Ishikawa (cell line): ENCODE data around the gene ECSIT.

Experiments
- CEBPB ChIP-seq: IDR thresholded peaks from 2 replicates; pipeline ENCODE4 v1.6.1; 2012
- CREB1 ChIP-seq: IDR thresholded peaks from 2 replicates; pipeline ENCODE4 v1.6.1; 2012; ENCODE audit warnings: low read depth
- EGR1 ChIP-seq: IDR thresholded peaks from 2 replicates; pipeline ENCODE4 v1.6.1; 2012
- EP300 ChIP-seq: IDR thresholded peaks from 2 replicates; pipeline ENCODE4 v1.6.1; 2012; ENCODE audit warnings: borderline replicate concordance
- FOXM1 ChIP-seq: IDR thresholded peaks from 2 replicates; pipeline ENCODE4 v1.6.1; 2012; ENCODE audit warnings: low read depth, borderline replicate concordance
- NFIC ChIP-seq: IDR thresholded peaks from 2 replicates; pipeline ENCODE4 v1.6.1; 2012
- RAD21 ChIP-seq: IDR thresholded peaks from 2 replicates; pipeline ENCODE4 v1.6.1; 2012; ENCODE audit warnings: low read depth
- TAF1 ChIP-seq: IDR thresholded peaks from 2 replicates; pipeline ENCODE4 v1.6.1; 2012; ENCODE audit warnings: low read depth, mild to moderate bottlenecking
- TCF12 ChIP-seq: IDR thresholded peaks from 2 replicates; pipeline ENCODE4 v1.6.1; 2012; ENCODE audit warnings: low read depth
- TEAD4 ChIP-seq: IDR thresholded peaks from 2 replicates; pipeline ENCODE4 v1.6.1; 2012
- YY1 ChIP-seq: IDR thresholded peaks from 2 replicates; pipeline ENCODE4 v1.6.1; 2012; ENCODE audit warnings: low read depth
- ZBTB7A ChIP-seq: IDR thresholded peaks from 2 replicates; pipeline ENCODE4 v1.6.1; 2012; ENCODE audit warnings: low read depth
- TF ChIP-seq, protein P1 (sequence below): IDR thresholded peaks from 2 replicates; pipeline ENCODE4 v1.6.1; 2012; ENCODE audit warnings: low read depth, mild to moderate bottlenecking
- TF ChIP-seq, protein P2 (sequence below): IDR thresholded peaks from 2 replicates; pipeline ENCODE4 v1.6.1; 2012
- TF ChIP-seq, protein P3 (sequence below): IDR thresholded peaks from 2 replicates; pipeline ENCODE4 v1.6.1; 2012

The ECSIT gene

DNA sequence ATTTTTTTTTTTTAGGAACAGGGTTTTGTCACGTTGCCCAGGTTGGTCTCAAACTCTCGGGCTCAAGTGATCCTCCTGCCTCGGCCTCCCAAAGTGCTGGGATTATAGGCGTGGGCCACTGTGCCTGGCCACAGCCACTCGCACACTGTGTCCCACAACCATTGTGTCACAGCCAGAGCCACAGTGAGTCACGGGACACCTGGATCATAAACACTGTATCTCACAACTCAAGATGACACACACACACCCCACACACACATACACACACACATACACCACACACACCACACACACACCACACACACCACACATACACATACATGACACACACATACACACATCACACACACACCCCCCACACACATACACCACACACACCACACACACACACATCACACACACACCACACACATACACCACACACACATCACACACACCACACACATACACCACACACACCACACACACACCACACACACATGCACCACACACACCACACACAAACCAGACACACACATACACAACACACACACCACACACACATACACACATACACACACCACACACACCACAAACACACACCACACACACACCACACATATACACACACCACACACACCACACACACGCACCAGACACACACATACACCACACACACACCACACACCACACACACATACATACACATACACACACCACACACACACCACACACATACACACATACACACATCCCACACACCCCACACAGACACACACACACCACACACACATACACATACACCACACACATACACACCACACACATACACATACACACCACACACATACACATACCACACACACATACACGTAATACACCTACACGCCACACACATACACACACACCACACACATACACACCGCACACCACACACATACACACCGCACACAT is 64.3 kb downstream of the ECSIT start:
- no peak for TF ChIP-seq YY1

DNA sequence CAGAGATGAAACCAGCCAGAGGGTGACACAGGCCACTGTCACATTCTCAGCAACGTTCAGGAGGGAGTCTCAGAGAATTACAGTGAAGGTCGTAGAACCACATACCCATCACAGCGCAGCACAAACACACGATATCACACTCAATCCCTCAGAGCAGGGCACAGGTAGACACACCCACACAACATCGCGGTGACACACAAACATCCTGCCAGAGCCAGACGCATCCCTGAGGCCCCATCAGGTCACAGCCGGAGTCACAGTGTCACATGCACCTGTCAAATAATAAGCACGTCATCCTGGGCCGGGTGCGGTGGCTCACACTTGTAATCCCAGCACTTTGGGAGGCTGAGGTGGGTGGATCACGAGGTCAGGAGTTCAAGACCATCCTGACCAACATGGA is 65.5 kb downstream of the ECSIT start:
- no peak for TF ChIP-seq ZBTB7A
- no peak for TF ChIP-seq EP300
- TF ChIP-seq NFIC = no peak
- TF ChIP-seq CEBPB = no peak
- TF ChIP-seq, protein P1, sequence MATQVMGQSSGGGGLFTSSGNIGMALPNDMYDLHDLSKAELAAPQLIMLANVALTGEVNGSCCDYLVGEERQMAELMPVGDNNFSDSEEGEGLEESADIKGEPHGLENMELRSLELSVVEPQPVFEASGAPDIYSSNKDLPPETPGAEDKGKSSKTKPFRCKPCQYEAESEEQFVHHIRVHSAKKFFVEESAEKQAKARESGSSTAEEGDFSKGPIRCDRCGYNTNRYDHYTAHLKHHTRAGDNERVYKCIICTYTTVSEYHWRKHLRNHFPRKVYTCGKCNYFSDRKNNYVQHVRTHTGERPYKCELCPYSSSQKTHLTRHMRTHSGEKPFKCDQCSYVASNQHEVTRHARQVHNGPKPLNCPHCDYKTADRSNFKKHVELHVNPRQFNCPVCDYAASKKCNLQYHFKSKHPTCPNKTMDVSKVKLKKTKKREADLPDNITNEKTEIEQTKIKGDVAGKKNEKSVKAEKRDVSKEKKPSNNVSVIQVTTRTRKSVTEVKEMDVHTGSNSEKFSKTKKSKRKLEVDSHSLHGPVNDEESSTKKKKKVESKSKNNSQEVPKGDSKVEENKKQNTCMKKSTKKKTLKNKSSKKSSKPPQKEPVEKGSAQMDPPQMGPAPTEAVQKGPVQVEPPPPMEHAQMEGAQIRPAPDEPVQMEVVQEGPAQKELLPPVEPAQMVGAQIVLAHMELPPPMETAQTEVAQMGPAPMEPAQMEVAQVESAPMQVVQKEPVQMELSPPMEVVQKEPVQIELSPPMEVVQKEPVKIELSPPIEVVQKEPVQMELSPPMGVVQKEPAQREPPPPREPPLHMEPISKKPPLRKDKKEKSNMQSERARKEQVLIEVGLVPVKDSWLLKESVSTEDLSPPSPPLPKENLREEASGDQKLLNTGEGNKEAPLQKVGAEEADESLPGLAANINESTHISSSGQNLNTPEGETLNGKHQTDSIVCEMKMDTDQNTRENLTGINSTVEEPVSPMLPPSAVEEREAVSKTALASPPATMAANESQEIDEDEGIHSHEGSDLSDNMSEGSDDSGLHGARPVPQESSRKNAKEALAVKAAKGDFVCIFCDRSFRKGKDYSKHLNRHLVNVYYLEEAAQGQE = no peak
- TF ChIP-seq TCF12 = no peak
- no peak for TF ChIP-seq RAD21
- TF ChIP-seq CREB1 = no peak

DNA sequence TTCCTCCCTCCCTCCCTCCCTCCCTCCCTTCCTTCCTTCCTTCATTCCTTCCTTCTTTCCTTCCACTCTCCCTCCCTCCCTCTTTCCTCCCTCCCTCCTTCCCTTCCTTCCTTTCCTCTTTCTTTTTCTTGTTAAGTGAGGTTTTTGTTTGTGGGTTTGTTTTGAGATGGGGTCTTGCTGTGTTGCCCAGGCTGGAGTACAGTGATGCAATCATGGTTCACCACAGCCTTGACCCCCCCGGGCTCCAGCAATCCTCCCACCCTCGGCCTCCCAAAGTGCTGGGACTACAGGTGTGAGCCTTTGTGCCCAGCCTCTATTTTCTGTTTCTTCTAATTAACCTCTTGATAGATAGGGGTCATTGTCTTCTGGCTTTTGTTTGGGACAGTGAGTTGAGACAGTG is 67.5 kb downstream of the ECSIT start:
- TF ChIP-seq, protein P2, sequence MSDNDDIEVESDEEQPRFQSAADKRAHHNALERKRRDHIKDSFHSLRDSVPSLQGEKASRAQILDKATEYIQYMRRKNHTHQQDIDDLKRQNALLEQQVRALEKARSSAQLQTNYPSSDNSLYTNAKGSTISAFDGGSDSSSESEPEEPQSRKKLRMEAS = no peak
- no peak for TF ChIP-seq RAD21
- no peak for TF ChIP-seq TAF1
- no peak for TF ChIP-seq NFIC
- no peak for TF ChIP-seq TEAD4
- TF ChIP-seq TCF12 = no peak
- TF ChIP-seq, protein P3, sequence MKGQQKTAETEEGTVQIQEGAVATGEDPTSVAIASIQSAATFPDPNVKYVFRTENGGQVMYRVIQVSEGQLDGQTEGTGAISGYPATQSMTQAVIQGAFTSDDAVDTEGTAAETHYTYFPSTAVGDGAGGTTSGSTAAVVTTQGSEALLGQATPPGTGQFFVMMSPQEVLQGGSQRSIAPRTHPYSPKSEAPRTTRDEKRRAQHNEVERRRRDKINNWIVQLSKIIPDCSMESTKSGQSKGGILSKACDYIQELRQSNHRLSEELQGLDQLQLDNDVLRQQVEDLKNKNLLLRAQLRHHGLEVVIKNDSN = no peak
- no peak for TF ChIP-seq CREB1
- TF ChIP-seq EP300 = no peak
- TF ChIP-seq, protein P1 = no peak
- TF ChIP-seq ZBTB7A = no peak
- TF ChIP-seq CEBPB = no peak

DNA sequence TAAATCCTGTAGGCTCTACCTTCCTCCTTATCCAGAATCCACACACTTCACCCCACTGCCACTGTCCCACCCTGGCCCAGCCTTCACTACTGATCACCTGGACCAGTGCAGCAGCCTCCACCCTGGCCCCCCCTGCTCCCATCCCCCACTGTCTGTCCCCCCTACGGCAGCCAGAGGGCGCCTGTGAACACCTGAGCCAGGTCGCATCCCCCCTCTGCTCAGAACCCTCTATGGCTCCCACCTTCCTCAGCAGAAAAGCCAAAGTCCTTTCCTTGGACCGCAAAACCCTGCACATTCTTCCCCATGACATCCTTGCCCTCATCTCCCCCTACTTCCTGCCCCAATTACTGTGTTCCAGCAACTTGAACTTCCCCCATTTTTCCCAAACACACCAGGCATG is 68.7 kb downstream of the ECSIT start:
- TF ChIP-seq NFIC = no peak
- no peak; the same call in 1 of the 2 replicates for TF ChIP-seq RAD21
- TF ChIP-seq TAF1 = no peak

DNA sequence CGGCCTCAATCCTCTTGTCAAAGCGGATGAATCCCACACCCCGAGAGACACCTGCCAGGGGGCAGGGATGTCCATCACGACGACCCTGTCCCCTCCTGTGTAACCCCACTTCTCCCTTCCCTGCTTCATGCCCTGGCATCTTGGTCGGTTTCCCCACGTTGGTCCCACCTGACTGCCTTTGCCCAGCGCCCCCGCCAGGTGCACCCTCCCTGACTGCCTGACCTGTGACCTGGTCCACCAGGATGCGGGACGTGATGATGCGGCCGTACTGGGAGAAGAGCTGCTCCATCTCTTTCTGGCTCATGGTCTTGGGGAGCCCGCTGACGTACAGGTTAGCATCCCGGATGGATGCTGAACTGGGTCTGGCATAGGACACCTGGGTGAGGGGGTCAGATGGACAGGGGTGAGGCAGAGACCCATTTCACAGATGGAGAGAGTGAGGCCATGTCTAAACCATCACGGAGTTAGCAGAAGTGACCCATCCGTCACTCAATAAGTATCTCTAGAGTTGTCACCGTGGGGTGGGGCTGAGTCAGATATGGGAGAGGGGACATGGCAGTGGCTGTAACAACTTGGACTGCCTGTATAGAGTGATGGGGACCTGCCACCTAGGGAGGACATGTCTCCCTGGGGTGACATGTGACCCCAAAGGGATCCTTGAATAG is 70.6 kb downstream of the ECSIT start:
- TF ChIP-seq TAF1 = no peak
- TF ChIP-seq ZBTB7A = no peak
- no peak for TF ChIP-seq EGR1
- no peak for TF ChIP-seq TEAD4
- no peak for TF ChIP-seq NFIC
- TF ChIP-seq CREB1 = no peak
- TF ChIP-seq YY1 = no peak

DNA sequence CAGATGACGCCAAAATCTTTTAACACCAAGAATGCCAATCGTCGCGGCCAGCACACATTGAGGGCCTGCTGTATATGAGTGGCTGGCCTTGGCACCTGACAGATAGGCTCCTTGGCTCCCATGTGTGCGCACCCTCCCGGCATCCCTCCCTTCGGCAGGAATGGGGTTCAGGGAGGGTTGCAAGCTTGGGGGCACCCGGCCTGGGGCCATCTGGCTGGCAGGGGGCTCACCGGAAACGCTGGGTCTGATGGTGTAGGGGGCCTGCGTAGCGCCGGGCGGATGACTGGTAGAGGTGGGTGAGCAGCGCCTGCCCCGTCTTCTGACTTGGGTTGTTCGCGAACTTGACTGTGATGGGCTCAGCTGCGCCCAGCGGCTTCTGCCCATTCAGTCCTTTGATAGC is 71.1 kb downstream of the ECSIT start:
- TF ChIP-seq EGR1 = no peak
- no peak for TF ChIP-seq FOXM1
- TF ChIP-seq, protein P2 = no peak
- no peak for TF ChIP-seq EP300
- TF ChIP-seq, protein P3 = no peak
- TF ChIP-seq ZBTB7A = no peak
- no peak for TF ChIP-seq CEBPB
- no peak for TF ChIP-seq TAF1
- no peak for TF ChIP-seq NFIC
- no peak for TF ChIP-seq TEAD4
- TF ChIP-seq, protein P1 = no peak
- TF ChIP-seq RAD21 = no peak
- TF ChIP-seq TCF12 = no peak
- TF ChIP-seq CREB1 = no peak
- no peak for TF ChIP-seq YY1
